Measurements from ENCODE around the gene TAS2R19. TPM values are rescaled to one million over a fixed set of nuclear protein-coding genes. Genes with fewer than 3 reads are reported as not detected.

TAS2R19 gene
- total and polyA plus RNA-seq, 7 donors: 0.08 to 0.86 (median 0.34) TPM

DNA sequence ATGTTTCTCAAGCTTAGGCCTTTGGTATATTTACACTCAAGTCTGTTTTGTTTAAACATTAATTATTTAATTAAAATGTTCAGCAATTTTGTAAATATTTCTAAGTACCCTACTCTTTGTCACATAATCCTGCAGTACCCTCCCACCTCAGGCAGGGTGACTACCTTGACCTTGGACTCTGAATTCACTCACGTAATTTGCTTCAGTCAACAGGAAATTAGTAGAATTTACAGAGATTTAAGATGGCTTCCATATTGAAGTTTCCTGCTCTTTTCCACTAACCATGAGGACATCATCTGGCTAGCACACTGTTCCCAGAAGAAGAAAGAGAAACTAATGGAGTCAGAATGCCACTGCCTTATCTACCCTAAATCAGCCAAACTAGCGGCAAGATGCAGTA, 967 bp upstream of the TAS2R19 start:
- Histone ChIP-seq H3K27me3 (ENCODE audit: insufficient read depth in 3 of 3, low read length in 2 of 3) (no peaks in the 10 kb centered on the region), H3K4me3 (no peak overlapping the region), H3K36me3 (ENCODE audit: insufficient read depth in 1 of 2, low read depth in 1 of 2) (peaks cover 0 to 3% of the 10 kb centered on the region in 2 donors), H3K4me1 (no peaks in the 10 kb centered on the region), H3K9me3 (no peaks in the 10 kb centered on the region), H3K27ac (no peak overlapping the region)
- no peak for TF ChIP-seq CTCF (IDR thresholded peaks at IDR 0.05)
- intact Hi-C loops (cut with DNase I): no loop called here
- 84 to 87% (median 87%) methylated on average over 2 of the region's 2 CpGs for WGBS, 3 donors
- ATAC-seq (no peak), DNase-seq (no peak)

DNA sequence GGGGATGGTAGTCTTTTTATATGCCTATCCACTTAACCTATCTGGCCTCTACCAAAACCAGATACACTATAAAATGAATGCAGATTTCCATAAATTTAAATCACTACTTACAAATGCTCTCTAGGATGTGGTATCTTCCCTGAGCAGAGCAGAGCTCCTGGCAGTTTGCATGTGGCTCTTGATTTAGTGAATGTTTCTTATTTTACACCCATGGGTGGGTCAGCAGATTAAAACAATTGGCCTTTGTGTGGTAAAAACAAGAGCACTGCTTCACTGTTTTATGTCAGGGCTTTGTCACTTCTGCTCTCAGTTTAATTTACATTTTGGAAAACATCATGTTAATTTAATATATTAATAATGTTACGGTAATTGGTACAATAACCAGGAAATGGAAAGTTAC, 5.5 kb downstream of the TAS2R19 start:
- DNase-seq: no peak
- WGBS, 3 donors: 89 to 100% (median 100%) methylated on average over 1 of the region's 1 CpG
- intact Hi-C loops (cut with DNase I): no loop called here
- H3K27ac ChIP-seq: no peak overlapping the region
- no peaks in the 10 kb centered on the region for H3K4me1 ChIP-seq
- no peaks in the 10 kb centered on the region for H3K9me3 ChIP-seq
- no peak for TF ChIP-seq CTCF (IDR thresholded peaks at IDR 0.05)
- H3K36me3 ChIP-seq (ENCODE audit: insufficient read depth in 1 of 2, low read depth in 1 of 2): peaks cover 0 to 3% of the 10 kb centered on the region in 2 donors
- H3K27me3 ChIP-seq (ENCODE audit: insufficient read depth in 3 of 3, low read length in 2 of 3): no peaks in the 10 kb centered on the region
- ATAC-seq: no peak
- no peak overlapping the region for H3K4me3 ChIP-seq

DNA sequence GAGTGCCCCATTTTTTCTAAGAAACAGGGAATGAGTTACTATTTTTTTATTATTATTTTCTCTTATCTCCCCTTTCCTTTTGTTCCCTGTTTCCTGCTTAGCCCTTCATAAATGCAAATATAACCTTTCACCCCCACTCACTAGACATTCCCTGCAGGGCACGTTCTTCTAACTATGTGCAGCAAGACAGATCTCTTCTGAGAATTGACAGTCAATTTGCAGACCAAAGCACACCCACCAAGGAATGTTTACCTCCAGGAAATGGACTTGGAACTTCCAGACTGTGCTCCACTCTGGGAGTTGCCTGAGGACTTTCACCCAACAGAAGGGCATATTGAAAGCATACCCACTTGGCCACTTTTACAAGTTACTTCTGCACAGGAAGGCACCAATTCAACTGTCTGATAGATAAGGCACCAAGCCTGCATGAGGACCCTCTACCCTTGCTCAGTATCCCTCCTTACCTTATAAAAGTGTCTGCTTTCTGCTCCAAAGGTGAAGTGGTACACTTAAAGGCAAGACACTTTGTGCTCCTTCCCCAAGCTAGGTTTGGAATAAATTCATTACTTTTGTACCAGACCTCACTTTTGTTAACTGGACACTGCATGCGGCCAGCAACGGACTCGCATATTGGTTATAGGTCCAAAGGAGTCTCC, 6.5 kb downstream of the TAS2R19 start:
- H3K36me3 ChIP-seq (ENCODE audit: insufficient read depth in 1 of 2, low read depth in 1 of 2): no peaks in the 10 kb centered on the region
- 89 to 94% (median 92%) methylated on average over 4 of the region's 4 CpGs for WGBS, 3 donors
- no peaks in the 10 kb centered on the region for H3K4me1 ChIP-seq
- H3K27ac ChIP-seq: no peak overlapping the region
- intact Hi-C loops (cut with DNase I): no loop called here
- H3K9me3 ChIP-seq: no peaks in the 10 kb centered on the region
- no peaks in the 10 kb centered on the region for H3K27me3 ChIP-seq (ENCODE audit: insufficient read depth in 3 of 3, low read length in 2 of 3)
- DNase-seq (no peak), ATAC-seq (no peak)
- no peak for TF ChIP-seq CTCF (IDR thresholded peaks at IDR 0.05)
- no peak overlapping the region for H3K4me3 ChIP-seq

GRCh38 chr12:11014234-11014633, 8.2 kb downstream of the TAS2R19 start:
- no peaks in the 10 kb centered on the region for H3K9me3 ChIP-seq
- H3K27ac ChIP-seq: no peak overlapping the region
- H3K27me3 ChIP-seq (ENCODE audit: insufficient read depth in 3 of 3, low read length in 2 of 3): no peaks in the 10 kb centered on the region
- no peaks in the 10 kb centered on the region for H3K36me3 ChIP-seq (ENCODE audit: insufficient read depth in 1 of 2, low read depth in 1 of 2)
- H3K4me1 ChIP-seq: no peaks in the 10 kb centered on the region
- DNase-seq (no peak), ATAC-seq (no peak)
- intact Hi-C loops (cut with DNase I): no loop called here
- TF ChIP-seq CTCF (IDR thresholded peaks at IDR 0.05): no peak
- H3K4me3 ChIP-seq: no peak overlapping the region

DNA sequence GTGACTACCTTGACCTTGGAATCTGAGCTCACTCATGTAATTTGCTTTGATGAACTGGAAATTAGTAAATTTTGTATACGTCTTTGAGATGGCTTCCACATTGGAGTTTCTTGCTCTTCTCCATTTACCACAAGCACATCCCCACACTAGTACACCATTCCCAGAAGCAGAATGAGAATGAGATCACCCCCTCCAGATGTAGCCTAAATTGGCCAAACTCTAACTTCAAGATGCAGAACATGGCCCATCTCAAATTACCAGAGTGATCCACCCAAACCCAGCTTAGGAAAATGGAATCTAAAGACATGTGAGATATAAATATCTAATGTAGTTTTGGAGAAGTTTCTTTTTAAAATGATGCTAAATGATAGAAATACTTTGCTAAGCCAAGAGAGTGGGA, 14.8 kb downstream of the TAS2R19 start:
- intact Hi-C loops (cut with DNase I): loop anchor here in 1 of 2 donors (5.0 kb wide), 1 partner anchor 1170 kb away; no protein-coding TSS in a partner anchor

More for the DNA sequence above, 14.8 kb downstream of the TAS2R19 start:
- no peak overlapping the region for H3K4me3 ChIP-seq
- H3K36me3 ChIP-seq (ENCODE audit: insufficient read depth in 1 of 2, low read depth in 1 of 2): no peaks in the 10 kb centered on the region
- no peaks in the 10 kb centered on the region for H3K4me1 ChIP-seq
- no peak overlapping the region for H3K27ac ChIP-seq
- H3K9me3 ChIP-seq: no peaks in the 10 kb centered on the region
- H3K27me3 ChIP-seq (ENCODE audit: insufficient read depth in 3 of 3, low read length in 2 of 3): no peaks in the 10 kb centered on the region
- ATAC-seq: no peak
- 96 to 100% (median 100%) methylated on average over 1 of the region's 1 CpG for WGBS, 3 donors
- DNase-seq: no peak
- no peak for TF ChIP-seq CTCF (IDR thresholded peaks at IDR 0.05)

Measured in psoas muscle (tissue), 8 donors.